Epithelial cell of esophagus (primary cell): Measurements from ENCODE around the gene PHGDH.

Experiments
- DNase-seq: peaks from one replicate; pipeline ENCODE4 v3.0.0; 2010; ENCODE audit warnings: low read depth
- H3K4me3 ChIP-seq: 2 replicates; pipeline ENCODE4 v1.5.1; 2011; ENCODE audit warnings: mild to moderate bottlenecking, low read length, control low read depth
- CTCF ChIP-seq: IDR thresholded peaks from 2 replicates; pipeline ENCODE4 v1.5.1; 2011; ENCODE audit warnings: low read depth, mild to moderate bottlenecking, low read length, control low read depth, inconsistent platforms; ENCODE audit not compliant: insufficient read depth; ENCODE audit errors: missing control alignments

Gene PHGDH

GRCh38 chr1:119674111-119674526 is 37.6 kb upstream of the PHGDH start:
- TF ChIP-seq CTCF, result no peak
- DNase-seq, result peak; percentile 89
- H3K4me3 ChIP-seq, result no peak overlapping the region

GRCh38 chr1:119674835-119675289 is 36.9 kb upstream of the PHGDH start:
- DNase-seq, result peak; percentile 93
- H3K4me3 ChIP-seq, result peak overlapping the region; percentile 47
- TF ChIP-seq CTCF, result peak; percentile 87

GRCh38 chr1:119675349-119676345 is 36.1 kb upstream of the PHGDH start:
- peak; percentile 91 for DNase-seq
- peak overlapping the region; percentile 47 for H3K4me3 ChIP-seq
- TF ChIP-seq CTCF, result peak; percentile 84

GRCh38 chr1:119676571-119677206 is 35.0 kb upstream of the PHGDH start:
- TF ChIP-seq CTCF, result no peak
- H3K4me3 ChIP-seq, result no peak overlapping the region
- DNase-seq, result no peak

- no peak for DNase-seq
- no peak for TF ChIP-seq CTCF
- H3K4me3 ChIP-seq, result no peak overlapping the region
Measured at GRCh38 chr1:119679223-119679622, 32.5 kb upstream of the PHGDH start.

- no peak overlapping the region for H3K4me3 ChIP-seq
- no peak for DNase-seq
- no peak for TF ChIP-seq CTCF
Measured at GRCh38 chr1:119680193-119680592, 31.5 kb upstream of the PHGDH start.
